Peyer's patch (tissue), 4 donors: ENCODE results near the gene CDC25B. TPM values are rescaled to one million over a fixed set of nuclear protein-coding genes. Genes with fewer than 3 reads are reported as not detected.

ENCODE experiments used
- DNase-seq, 3 donors: peaks; one replicate each; pipeline ENCODE4 v3.0.0-alpha.2; 2017 to 2019
- H3K27ac ChIP-seq, 4 donors: fragments of 200-600 bp; sonication (generic); one replicate each; pipeline ENCODE4 v1.5.1; 2016 to 2019
- H3K27me3 ChIP-seq, 2 donors: fragments of 200-600 bp; sonication (generic); one replicate each; pipeline ENCODE4 v1.5.1; 2019
- H3K36me3 ChIP-seq, 3 donors: fragments of 200-600 bp; sonication (generic); one replicate each; pipeline ENCODE4 v1.5.1; 2016 to 2019
- H3K4me1 ChIP-seq, 4 donors: fragments of 200-600 bp; sonication (generic); one replicate each; pipeline ENCODE4 v1.5.1; 2016 to 2019
- H3K4me3 ChIP-seq, 4 donors: fragments of 200-600 bp; sonication (generic); 1 replicate in 3 of 4; 2 replicates in 1 of 4; pipeline ENCODE4 v1.5.1; 2016 to 2019; ENCODE audit warnings: mild to moderate bottlenecking in 1 of 4
- H3K9me3 ChIP-seq, 4 donors: fragments of 200-600 bp; sonication (generic); one replicate each; pipeline ENCODE4 v1.5.1; 2016 to 2019; ENCODE audit warnings: mild to moderate bottlenecking in 1 of 4
- CTCF ChIP-seq, 6 experiments: fragments of 450-650 bp in 4 of 6; fragments of 200-600 bp in 2 of 6; sonication (generic) in 1 of 6; IDR thresholded peaks; one replicate each; pipeline ENCODE4 v1.5.1; 2017 to 2019; ENCODE audit warnings: antibody characterized with exemption in 6 of 6, mild to moderate bottlenecking in 3 of 6, moderate library complexity in 1 of 6
- POLR2A ChIP-seq, 2 donors: fragments of 450-650 bp; IDR thresholded peaks; one replicate each; pipeline ENCODE4 v1.5.1; 2017; ENCODE audit warnings: antibody characterized with exemption in 2 of 2, mild to moderate bottlenecking in 2 of 2, moderate library complexity in 2 of 2
- total RNA-seq, 4 donors: library from RNA; depleted of rRNA; stranded (reverse); fragments of >200 nt; gene quantifications; one replicate each; pipeline ENCODE4 v1.1.0, GENCODE V29; 2016

Gene CDC25B
- total RNA-seq, 4 donors from 2014 or later, result 14.2 to 202 (median 34.1) TPM

- peaks cover 0 to 45% (median 8%) of the 10 kb centered on the region in 4 donors for H3K4me1 ChIP-seq
Observed at GRCh38 chr20:3812259-3812681, 16.2 kb downstream of the CDC25B start.

GRCh38 chr20:3812975-3813847, 17.1 kb downstream of the CDC25B start:
- H3K4me1 ChIP-seq, result peaks cover 0 to 36% (median 5%) of the 10 kb centered on the region in 4 donors

More at GRCh38 chr20:3812259-3812681, 16.2 kb downstream of the CDC25B start:
- Histone ChIP-seq H3K27me3 (no peaks in the 10 kb centered on the region), H3K36me3 (no peaks in the 10 kb centered on the region), H3K9me3 (no peaks in the 10 kb centered on the region), H3K4me3 (no peak overlapping the region), H3K27ac (peak overlapping the region; percentile 73 to 96 (median 86))
- DNase-seq, result no peak
- TF ChIP-seq CTCF (IDR thresholded peaks at IDR 0.05) (no peak), POLR2A (IDR thresholded peaks at IDR 0.05) (no peak)

GRCh38 chr20:3813848-3814581, 17.9 kb downstream of the CDC25B start:
- Histone ChIP-seq H3K36me3 (no peaks in the 10 kb centered on the region), H3K27ac (peak overlapping the region in 1 of 4 donors; percentile 93), H3K27me3 (no peaks in the 10 kb centered on the region), H3K9me3 (no peaks in the 10 kb centered on the region), H3K4me1 (peaks cover 0 to 29% (median 3%) of the 10 kb centered on the region in 4 donors), H3K4me3 (no peak overlapping the region)
- DNase-seq, result no peak
- TF ChIP-seq POLR2A (IDR thresholded peaks at IDR 0.05) (no peak), CTCF (IDR thresholded peaks at IDR 0.05) (no peak)

More at GRCh38 chr20:3812975-3813847, 17.1 kb downstream of the CDC25B start:
- no peak overlapping the region for H3K4me3 ChIP-seq
- TF ChIP-seq POLR2A (IDR thresholded peaks at IDR 0.05) (no peak), CTCF (IDR thresholded peaks at IDR 0.05) (no peak)
- no peak for DNase-seq
- no peaks in the 10 kb centered on the region for H3K9me3 ChIP-seq
- H3K27ac ChIP-seq, result peak overlapping the region in 3 of 4 donors; percentile 0 to 96 (median 93)
- H3K27me3 ChIP-seq, result no peaks in the 10 kb centered on the region
- no peaks in the 10 kb centered on the region for H3K36me3 ChIP-seq

- Histone ChIP-seq H3K27me3 (no peaks in the 10 kb centered on the region), H3K4me3 (no peak overlapping the region), H3K27ac (no peak overlapping the region), H3K9me3 (no peaks in the 10 kb centered on the region), H3K4me1 (peaks cover 0 to 35% (median 6%) of the 10 kb centered on the region in 4 donors), H3K36me3 (no peaks in the 10 kb centered on the region)
- TF ChIP-seq POLR2A (IDR thresholded peaks at IDR 0.05), result no peak
- no peak for TF ChIP-seq CTCF (IDR thresholded peaks at IDR 0.05)
- DNase-seq, result peak in 1 of 3 donors; percentile 28
Observed at GRCh38 chr20:3814928-3815495, 18.9 kb downstream of the CDC25B start.

GRCh38 chr20:3815703-3816315, 19.7 kb downstream of the CDC25B start:
- H3K27ac ChIP-seq, result peak overlapping the region in 1 of 4 donors; percentile 42

More at GRCh38 chr20:3815703-3816315, 19.7 kb downstream of the CDC25B start:
- Histone ChIP-seq H3K36me3 (no peaks in the 10 kb centered on the region), H3K4me3 (no peak overlapping the region), H3K27me3 (no peaks in the 10 kb centered on the region), H3K9me3 (no peaks in the 10 kb centered on the region), H3K4me1 (peaks cover 0 to 31% (median 6%) of the 10 kb centered on the region in 4 donors)
- TF ChIP-seq CTCF (IDR thresholded peaks at IDR 0.05) (no peak), POLR2A (IDR thresholded peaks at IDR 0.05) (no peak)
- DNase-seq, result peak in 2 of 3 donors; percentile 34 to 43
